Stimulated activated CD4-positive, alpha-beta T cell treated with anti-CD3 and anti-CD28 coated beads, Interleukin-1b, Interleukin-23, amount 100 ng/mL, for 4 hours (primary cell): ENCODE data around the gene CEL.
"Not testable (repeated sequence)": the region's sequence is repeated elsewhere in the genome, so short reads cannot be mapped to it uniquely, and the experiment has no call there.

Experiments
- DNase-seq, 2 donors: peaks; one replicate each; pipeline ENCODE4 v3.0.0-alpha.2; 2020; ENCODE audit warnings: low read depth in 2 of 2

CEL gene

DNA sequence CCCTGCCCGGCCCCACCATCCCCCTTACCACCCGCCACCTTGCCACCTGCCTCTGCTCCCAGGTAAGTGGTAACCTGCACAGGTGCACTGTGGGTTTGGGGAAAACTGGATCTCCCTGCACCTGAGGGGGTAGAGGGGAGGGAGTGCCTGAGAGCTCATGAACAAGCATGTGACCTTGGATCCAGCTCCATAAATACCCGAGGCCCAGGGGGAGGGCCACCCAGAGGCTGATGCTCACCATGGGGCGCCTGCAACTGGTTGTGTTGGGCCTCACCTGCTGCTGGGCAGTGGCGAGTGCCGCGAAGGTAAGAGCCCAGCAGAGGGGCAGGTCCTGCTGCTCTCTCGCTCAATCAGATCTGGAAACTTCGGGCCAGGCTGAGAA, at the start of gene CEL:
CEL (plus strand) TSS at position 218 of the 382 bp plus-strand sequence; CDS start at position 240, 22 bp downstream.
- not testable (repeated sequence) for DNase-seq

DNA sequence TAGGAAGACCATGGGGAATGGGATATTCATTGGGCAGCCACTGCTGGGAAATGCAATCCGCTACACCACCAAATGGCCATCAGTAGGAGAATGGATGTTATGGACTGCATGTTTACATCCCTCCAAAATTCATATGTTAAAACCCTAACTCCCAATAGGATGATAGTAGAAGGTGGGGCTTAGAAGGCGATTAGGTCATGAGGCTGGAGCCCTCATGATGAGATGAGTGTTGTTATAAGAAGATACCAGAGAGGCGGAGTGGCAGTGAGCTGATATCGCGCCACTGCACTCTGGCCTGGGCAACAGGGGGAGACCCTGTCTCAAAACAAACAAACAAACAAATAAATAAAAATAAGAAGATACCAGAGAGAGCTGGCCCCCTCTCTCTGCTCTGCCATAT, 47.1 kb upstream of the CEL start:
- DNase-seq = no peak

DNA sequence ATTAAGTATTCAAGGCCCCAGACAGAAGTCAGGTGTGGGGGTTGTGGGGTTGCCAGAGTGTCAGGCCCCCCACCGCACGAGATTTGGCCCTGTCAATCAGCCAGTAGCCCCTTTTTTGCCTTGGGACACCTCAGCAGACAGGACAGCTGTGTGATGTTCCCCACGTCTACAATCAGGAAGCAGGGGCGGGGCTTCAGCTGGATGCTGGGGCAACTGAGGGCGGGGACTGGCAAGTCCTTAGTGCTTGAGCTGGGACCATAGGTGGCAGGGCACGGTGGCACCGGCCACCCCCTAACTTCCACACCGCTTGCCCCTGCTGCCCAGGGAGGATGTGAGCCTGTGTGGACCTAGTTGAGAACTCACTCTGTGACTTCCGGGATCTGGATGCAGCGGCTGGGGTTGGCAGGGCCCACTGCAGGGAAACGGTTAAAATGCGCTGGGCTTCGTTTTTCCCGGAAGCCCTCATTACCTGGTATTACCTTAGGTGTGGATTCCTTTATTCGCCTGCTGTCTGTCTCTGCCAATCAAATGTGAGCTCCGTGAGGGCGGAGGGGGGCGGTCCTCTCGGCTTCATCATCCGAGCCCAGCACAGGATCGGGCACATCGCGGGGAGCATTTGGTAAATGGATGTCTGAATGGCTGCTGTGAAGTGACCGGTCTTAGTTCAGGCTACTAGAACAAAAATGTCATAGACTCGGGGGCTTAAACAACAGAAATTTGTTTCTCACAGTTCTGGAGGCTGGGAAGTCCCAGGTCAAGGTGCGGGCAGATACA, 38.5 kb upstream of the CEL start:
- peak in 1 of 2 donors; percentile 7 for DNase-seq

DNA sequence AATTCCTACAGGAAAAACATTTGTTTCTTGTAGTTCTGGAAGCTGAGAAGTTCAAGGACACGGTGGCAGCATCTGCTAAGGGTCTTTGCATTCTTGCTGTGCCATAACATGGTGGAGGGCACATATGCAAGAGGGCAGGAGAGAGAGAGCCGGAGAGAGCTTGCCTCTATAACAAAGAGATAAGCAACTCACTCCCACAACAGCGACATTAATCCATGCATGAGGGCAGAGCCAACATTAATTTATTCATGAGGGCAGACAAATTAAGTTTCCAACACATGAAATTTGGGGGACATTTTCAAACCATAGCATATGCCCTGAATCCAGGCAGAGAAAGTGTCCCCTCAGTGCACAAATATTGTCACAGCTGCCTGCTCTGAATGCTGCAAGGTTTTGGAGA, 35.4 kb upstream of the CEL start:
- no peak for DNase-seq

DNA sequence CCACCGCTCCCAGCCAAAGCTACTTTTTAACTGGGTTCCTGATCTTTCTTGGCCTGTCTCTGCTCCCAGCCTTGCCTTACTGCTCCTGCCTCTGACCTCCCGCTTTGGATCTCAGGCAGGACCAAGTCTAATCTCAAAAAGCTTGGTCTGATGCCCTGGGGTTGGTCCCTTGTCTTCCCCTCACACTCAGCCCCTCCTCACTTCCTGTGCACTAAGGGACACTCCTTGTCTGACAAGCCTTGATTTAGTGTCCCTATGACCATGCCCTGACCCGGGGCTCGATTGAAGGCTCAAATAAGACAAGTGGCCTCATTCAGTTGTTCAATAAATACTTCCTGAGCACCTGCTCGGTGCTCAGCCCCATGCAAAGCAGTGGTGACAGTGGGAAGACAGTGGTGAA, 34.6 kb upstream of the CEL start:
- DNase-seq = no peak

DNA sequence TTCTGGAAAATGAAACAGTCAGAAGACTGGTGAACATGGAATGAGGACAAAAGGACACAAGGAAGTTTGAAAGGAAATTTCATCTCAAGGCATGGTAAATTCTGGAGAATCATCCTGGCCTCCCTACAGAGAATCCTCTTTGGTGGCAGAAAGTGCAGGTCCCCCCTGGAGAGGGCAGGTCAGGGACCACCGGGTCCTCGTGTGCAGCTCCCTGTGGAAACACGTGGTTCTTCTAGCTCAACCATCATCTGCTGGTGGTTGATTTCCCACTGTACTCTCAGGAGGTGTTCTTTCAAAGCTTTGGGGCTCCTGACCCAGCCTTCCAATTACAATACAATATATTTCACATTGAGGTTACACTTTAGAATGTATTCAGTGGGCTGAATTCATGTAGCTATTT, 33.6 kb upstream of the CEL start:
- DNase-seq = no peak

DNA sequence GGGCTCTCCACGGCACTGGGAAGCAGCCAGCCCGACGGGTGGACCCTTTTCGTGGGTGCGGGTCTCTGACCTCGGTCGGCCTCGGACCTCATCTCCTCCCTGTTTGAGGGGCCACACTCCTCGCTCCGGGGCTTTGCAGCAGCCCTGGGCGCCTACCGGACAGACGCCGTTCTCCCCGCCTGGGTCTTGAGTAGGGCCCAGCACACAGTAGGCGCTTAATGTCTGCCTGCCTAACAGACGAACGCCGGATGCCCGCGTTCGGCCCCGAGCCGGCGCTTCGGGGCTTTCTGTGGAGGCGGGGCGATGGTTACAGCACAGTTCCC, 31.8 kb upstream of the CEL start:
- no peak for DNase-seq

DNA sequence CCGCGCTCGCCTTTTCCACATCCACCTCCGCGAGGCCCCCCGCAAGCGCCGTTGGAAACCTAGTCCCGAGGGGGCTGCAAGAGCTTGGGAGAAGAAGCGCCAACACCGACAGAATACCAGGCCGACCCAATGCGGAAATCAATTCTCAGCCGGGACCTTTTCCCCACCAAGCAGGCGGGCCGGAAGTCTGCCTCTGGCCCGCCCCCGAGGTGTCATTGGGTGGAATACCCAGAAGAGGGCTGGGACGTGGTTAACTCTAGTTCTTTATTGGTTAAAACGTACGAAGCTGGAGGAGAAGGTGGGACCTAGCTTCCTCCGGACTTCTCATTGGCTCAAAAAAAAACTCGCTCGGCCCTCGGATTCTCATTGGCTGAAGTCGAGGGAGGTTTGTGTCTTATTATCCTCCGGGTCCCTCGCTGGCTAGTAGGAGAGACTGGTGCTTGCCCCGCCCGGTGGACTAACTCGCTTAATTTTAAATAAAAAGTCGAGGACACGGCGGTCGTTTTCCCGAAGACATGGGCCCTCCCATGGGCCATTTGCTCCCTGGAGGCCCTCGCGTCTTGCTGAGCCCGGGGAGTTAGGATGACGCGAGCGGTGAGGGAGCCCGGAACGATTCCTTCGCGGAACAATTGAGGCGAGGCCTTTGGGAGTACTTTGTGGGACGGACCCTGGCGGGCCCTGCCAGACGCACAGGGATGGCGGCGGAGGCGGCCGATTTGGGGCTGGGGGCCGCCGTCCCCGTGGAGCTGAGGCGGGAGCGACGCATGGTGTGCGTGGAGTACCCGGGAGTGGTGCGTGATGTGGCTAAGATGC, 31.3 kb upstream of the CEL start, which contains the start of gene GTF3C5:
GTF3C5 (plus strand) TSS at position 681 of the 813 bp plus-strand sequence; CDS start at position 696, 15 bp downstream.
- DNase-seq = peak; percentile 83 to 84

DNA sequence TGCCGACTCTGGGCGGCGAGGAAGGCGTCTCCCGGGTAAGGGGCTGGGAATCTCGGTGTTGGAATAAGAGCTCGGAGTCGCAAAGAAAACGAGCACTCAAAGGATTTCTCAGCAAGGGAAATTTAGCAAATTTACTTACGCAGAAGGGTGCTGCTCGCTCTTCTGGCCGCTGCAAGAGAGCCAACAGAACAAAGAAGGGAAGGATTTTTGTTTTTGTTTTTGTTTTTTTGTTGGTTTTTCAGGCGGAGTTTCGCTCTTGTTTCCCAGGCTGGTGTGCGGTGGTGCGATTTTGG, 30.7 kb upstream of the CEL start:
- DNase-seq = no peak

DNA sequence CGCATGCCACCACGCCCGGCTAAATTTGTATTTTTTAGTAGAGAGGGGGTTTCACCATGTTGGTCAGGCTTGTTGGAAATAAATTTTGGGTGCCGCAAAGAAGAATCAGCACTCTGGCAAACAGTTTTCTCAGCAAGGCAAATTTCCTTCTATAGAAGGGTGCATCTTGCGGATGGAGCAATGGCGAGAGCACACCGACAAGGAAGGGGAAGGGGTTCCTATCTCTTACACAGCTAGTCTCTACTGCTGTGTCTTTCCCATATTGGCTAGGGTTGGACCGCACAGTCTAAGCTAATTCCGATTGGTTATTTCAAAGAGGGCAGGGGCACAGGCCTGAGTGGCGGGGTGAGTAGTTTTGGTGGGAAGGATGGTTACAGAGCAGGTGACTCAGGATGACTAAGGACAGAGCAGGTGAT, 30.3 kb upstream of the CEL start:
- DNase-seq = no peak

DNA sequence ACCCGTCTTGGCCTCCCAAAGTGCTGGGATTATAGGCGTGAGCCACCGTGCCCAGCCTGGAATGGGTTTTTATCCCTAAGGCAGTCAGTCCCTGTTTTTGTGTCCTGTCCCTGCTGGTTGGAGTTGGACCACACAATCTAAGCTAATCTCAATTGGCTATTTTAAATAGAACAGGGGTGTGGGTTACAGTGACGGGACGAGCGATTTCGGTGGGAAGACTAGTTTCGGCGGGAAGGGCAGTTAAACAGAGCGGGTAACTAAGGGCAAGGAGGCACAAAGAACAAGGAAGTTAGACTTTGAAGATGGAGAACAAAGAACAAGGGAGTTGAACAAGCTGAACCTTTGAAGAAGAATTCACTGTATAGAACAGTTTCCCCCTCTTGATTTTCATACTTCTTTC, 29.6 kb upstream of the CEL start:
- DNase-seq = no peak

DNA sequence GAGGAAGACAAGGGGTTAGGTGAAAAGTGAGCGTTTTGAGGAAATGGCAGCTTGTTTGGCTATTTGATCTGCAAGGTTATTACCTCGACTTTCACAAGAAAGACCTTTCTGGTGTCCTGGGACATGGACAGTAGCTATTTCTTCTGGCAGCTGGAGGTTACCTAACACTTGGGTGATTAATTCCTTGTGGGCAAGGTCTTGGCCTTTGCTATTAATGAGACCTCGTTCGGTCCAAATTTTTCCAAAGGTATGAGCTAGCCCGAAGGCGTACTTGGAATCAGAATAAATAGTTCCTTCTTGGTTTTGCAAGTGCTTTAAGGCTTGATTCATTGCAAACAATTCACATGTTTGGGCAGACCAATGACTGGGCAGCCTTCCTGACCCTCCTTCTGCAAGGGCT, 26.1 kb upstream of the CEL start:
- no peak for DNase-seq

DNA sequence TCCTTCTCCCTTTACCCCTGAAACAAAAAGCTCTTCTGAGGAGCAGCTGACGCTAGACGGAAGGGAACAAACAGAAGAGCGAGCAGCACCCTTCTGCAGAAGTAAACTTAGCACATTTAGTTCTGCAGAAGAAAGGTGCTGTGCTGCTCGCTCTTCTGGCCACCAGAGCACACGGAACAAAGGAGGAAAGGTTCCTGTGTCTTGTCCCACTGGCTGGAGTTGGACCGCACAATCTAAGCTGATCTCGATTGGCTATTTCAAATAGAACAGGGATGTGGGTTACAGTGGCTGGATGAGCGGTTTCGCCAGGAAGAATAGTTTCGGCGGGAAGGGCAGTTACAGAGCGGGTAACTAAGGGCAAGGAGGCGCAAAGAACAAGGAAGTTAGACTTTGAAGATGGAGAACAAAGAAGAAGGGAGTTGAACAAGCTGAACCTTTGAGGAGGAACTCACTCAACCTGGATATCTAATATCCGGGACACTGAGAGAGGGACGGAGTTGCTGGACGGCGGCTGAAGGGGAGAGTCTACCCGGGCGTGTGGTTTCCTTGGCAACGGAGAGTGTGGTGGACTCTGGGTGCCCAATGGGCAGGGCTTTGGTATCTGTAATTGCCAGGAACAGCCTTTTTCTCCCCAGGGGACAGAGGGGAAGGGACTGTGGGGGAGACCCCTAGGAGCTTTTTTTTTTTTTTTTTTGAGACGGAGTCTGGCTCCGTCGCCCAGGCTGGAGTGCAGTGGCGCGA, 23.8 kb upstream of the CEL start:
- no peak for DNase-seq

DNA sequence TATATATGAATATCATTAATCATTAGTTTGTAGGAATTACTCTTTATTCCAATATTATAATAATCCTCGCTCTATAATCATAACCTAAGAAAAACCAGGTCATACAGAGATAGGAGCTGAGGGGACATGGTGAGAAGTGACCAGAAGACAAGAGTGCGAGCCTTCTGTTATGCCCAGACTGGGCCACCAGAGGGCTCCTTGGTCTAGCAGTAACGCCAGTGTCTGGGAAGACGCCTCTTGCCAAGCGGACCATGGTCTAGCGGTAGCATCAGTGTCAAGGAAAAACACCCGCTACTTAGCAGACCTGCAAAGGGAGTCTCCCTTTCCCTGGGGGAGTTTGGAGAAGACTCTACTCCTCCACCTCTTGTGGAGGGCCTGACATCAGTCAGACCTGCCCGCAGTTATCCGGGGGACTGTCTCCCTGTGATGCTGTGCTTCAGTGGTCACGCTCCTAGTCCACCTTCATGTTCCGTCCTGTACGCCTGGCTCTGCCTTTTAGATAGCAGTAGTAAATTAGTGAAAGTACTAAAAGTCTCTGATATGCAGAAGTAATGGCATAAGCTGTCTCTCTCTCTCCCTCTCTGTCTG, 20.8 kb upstream of the CEL start:
- not testable (repeated sequence) for DNase-seq

DNA sequence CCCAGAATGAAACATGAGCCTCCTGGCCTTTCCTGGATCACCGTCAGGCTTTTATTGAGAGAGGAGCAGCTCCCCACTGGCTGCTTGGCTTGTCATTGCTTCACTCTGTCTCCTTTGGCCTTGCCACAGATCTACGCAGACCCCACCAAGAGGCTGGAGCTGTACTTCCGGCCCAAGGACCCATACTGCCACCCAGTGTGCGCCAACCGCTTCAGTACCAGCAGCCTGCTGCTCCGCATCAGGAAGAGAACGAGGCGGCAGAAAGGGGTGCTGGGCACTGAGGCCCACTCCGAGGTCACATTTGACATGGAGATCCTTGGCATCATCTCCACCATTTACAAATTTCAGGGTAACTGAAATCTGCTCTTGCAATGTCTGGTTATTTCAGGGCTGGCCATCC, 19.8 kb upstream of the CEL start:
- DNase-seq = no peak

DNA sequence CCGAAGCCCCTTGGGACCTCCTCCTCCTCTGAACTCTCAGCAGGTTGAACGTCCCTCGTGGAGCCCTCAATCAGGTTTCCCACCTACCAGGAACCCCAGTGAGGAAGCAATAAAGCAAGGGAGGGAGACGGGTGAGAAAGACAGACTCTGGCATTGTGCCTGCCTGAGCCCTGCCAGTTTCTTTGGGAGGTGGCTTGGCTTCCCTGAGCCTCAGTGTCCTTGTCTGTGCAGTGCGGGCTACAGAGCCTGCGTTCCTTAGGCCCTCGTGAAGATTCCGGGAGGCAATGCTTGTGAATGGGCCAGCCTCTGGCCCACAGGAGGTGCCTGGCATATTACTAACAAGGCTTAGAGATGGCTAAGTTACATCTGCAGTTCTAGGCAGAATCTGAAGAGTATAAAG, 19.1 kb upstream of the CEL start:
- no peak for DNase-seq

DNA sequence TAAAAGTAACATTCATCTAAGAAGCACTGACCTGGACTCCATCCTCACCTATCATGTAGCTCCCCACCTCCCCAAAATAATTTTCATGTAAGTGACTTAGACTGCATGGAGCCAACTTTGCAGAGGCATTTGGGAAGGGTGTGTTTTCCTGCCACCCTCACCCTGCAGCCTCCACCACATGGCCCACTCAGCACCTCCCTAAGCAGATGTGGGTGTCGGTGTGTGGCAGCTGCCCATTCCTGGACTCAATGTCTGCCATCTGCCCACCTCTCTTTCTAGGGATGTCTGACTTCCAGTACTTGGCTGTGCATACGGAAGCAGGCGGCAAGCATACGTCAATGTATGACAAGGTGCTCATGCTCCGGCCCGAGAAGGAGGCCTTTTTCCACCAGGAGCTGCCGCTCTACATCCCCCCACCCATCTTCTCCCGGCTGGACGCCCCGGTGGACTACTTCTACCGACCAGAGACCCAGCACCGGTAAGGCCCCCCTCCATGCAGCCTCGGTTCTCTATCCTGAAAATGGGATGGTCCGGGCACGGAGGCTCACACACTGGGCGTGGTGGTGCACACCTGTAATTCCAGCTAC, 18.2 kb upstream of the CEL start:
- DNase-seq = no peak

DNA sequence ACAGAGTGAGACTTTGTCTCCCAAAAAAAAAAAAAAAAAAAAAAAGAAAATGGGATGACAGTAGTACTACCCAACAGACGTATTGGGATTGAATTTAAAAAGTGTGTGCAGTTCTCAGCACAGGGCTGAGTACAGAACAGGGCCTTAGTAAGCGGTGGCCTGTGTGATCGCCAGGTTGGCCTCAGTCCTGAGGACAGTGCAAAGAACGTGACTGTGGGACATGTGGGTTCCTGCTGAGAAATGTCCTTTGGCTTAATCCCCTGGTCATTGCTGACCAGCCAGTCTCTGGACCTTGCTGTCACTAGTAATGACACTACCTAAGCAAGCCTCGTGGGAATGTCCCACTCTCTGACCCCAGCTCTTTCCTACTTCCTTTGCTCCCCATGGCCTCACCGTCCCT, 17.7 kb upstream of the CEL start:
- no peak for DNase-seq

DNA sequence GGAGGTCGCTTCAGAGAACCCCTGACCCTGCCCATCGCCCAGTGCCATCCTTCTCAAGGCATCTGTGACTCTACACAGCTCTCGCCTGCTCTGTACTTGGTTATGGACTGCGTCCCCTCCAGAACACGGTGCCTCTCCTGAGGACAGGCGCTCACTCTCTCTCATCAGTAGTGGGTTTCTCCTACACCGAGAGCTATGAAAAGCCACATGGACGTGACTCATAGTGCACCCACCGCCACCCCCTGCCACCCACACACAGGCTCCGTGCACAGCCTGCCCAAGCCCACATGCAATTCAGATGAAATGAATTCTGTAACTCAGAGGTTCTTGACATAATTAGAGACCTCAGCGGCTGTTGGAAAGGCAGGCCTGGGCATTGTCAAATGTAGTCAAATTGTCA, 17.1 kb upstream of the CEL start:
- peak in 1 of 2 donors; percentile 17 for DNase-seq

DNA sequence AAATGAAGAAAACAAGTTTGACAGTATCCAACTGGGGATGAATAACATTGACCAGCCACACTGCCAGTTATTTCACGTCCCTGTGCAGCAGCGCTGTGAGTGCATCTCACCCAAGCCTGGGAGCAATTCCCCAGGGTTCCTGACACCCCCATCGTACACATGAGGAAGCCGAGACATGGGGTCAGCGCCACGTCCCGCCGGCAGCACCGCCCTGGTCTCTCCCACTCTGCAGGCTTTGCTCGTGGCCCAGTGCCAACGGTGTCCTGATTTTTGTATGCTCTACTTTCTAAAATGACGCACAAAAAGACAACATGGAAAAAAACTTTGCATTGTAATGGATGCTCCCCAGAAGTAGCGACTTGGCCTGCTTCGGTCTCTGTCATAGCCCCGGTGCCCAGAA, 16.6 kb upstream of the CEL start:
- no peak for DNase-seq

DNA sequence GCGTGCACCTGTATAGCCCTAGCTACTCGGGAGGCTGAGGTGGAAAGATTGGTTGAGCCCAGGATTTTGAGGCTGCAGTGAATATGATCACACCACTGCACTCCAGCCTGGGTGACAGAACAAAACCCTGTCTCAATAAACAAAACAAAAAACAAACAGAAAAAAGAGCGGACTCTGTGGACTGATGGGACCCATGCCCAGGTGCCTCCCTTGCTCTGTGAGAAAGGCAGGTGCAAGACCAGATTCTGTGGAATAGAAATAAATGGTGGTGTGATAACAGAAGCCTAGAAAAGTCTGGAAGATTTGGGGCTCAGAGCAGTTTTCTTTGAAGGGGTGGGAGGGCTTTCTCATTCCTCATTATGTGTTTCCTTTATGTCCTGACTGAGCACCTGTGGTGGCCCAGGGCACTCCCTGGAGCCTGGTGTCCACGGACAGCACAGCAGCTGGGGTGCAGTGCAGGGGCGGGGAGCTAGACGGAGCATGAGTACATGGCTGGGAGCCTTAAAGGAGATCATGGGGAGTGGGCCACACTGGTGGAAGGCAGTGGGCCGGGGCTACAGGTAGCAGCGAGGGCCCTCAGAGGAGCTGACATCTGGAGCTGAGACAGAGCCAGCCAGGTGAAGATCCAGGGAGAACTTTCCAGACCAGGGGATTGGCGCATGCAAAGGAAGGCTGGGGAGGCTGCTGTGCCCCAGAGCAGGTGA, 15.4 kb upstream of the CEL start:
- no peak for DNase-seq
